Activated CD4-positive, alpha-beta T cell treated with anti-CD3 and anti-CD28 coated beads, Interleukin-2, amount 10 ng/mL, durations not matched to agents 24 days and 14 days (primary cell): Measurements from ENCODE around the gene VPS52. TPM values are rescaled to one million over a fixed set of nuclear protein-coding genes. Genes with fewer than 3 reads are reported as not detected.
"Not testable (repeated sequence)": the region's sequence is repeated elsewhere in the genome, so short reads cannot be mapped to it uniquely, and the experiment has no call there.

ENCODE experiments used
- DNase-seq: peaks from one replicate; pipeline ENCODE4 v3.0.0; 2022
- H3K27ac Mint-ChIP-seq: one replicate; pipeline ENCODE4 v1.8.0; 2022; ENCODE audit warnings: mild to moderate bottlenecking, mixed read lengths
- H3K27me3 Mint-ChIP-seq: one replicate; pipeline ENCODE4 v1.8.0; 2022; ENCODE audit warnings: mixed read lengths
- H3K36me3 Mint-ChIP-seq: one replicate; pipeline ENCODE4 v1.8.0; 2022; ENCODE audit warnings: low read depth, mild to moderate bottlenecking, mixed read lengths
- H3K4me1 Mint-ChIP-seq: one replicate; pipeline ENCODE4 v1.8.0; 2021; ENCODE audit warnings: mixed read lengths
- H3K4me3 Mint-ChIP-seq: one replicate; pipeline ENCODE4 v1.8.0; 2022; ENCODE audit warnings: mild to moderate bottlenecking, moderate library complexity, mixed read lengths
- H3K9me3 Mint-ChIP-seq: one replicate; pipeline ENCODE4 v1.8.0; 2021; ENCODE audit warnings: mixed read lengths
- intact Hi-C: fragments of 100-400 bp; cut with micrococcal nuclease; formaldehyde crosslinking; loops from one replicate; pipeline ENCODE4 v1.15.1; 2023
- total RNA-seq: library from RNA; stranded (reverse); gene quantifications from 2 replicates; pipeline ENCODE4 v1.2.3, GENCODE V29; 2022

Gene VPS52
- total RNA-seq, 1 donor from 2014 or later = 64.9 TPM

- peaks cover 64% of the 10 kb centered on the region for H3K4me1 Mint-ChIP-seq
- H3K27me3 Mint-ChIP-seq = no peaks in the 10 kb centered on the region
- DNase-seq = no peak
- H3K36me3 Mint-ChIP-seq = peaks cover 75% of the 10 kb centered on the region
- intact Hi-C loops = loop anchor here (10.0 kb wide), 2 partner anchors 141 to 429 kb away; partner anchors contain the start of genes CUTA, PHF1 and PSMB8
- no peaks in the 10 kb centered on the region for H3K9me3 Mint-ChIP-seq
- peak overlapping the region; percentile 98 for H3K27ac Mint-ChIP-seq
- H3K4me3 Mint-ChIP-seq = peak overlapping the region; percentile 94
Observed at GRCh38 chr6:33273129-33273923, 1.6 kb upstream of the VPS52 start.

- H3K27me3 Mint-ChIP-seq = no peaks in the 10 kb centered on the region
- no peak for DNase-seq
- no peaks in the 10 kb centered on the region for H3K9me3 Mint-ChIP-seq
- peaks cover 78% of the 10 kb centered on the region for H3K36me3 Mint-ChIP-seq
- peaks cover 58% of the 10 kb centered on the region for H3K4me1 Mint-ChIP-seq
- H3K27ac Mint-ChIP-seq = peak overlapping the region; percentile 98
- H3K4me3 Mint-ChIP-seq = peak overlapping the region; percentile 94
- intact Hi-C loops = loop anchor here (10.0 kb wide), 2 partner anchors 142 to 428 kb away; partner anchors contain the start of genes CUTA, PHF1 and PSMB8
Observed at GRCh38 chr6:33272275-33273128, 826 bp upstream of the VPS52 start.

GRCh38 chr6:33271117-33271467 is 584 bp downstream of the VPS52 start:
- H3K4me1 Mint-ChIP-seq = peaks cover 48% of the 10 kb centered on the region
- H3K4me3 Mint-ChIP-seq = peak overlapping the region; percentile 94
- no peak for DNase-seq
- H3K36me3 Mint-ChIP-seq = peaks cover 80% of the 10 kb centered on the region
- no peaks in the 10 kb centered on the region for H3K9me3 Mint-ChIP-seq
- no peaks in the 10 kb centered on the region for H3K27me3 Mint-ChIP-seq
- peak overlapping the region; percentile 98 for H3K27ac Mint-ChIP-seq
- intact Hi-C loops = loop anchor here (1.0 to 10.0 kb wide), 9 partner anchors 18 to 1408 kb away; partner anchors contain the start of genes CUTA, NEU1, PFDN6 and PHF1

- Mint-ChIP-seq H3K9me3 (no peaks in the 10 kb centered on the region), H3K27ac (no peak overlapping the region), H3K27me3 (no peaks in the 10 kb centered on the region), H3K36me3 (peaks cover 74% of the 10 kb centered on the region), H3K4me3 (no peak overlapping the region), H3K4me1 (peaks cover 3% of the 10 kb centered on the region)
- no peak for DNase-seq
- intact Hi-C loops = no loop called here
Observed at GRCh38 chr6:33264015-33264414, 7.7 kb downstream of the VPS52 start.

GRCh38 chr6:33262490-33262889 is 9.2 kb downstream of the VPS52 start:
- H3K9me3 Mint-ChIP-seq, H3K27me3 Mint-ChIP-seq, intact Hi-C loops, H3K27ac Mint-ChIP-seq, H3K4me3 Mint-ChIP-seq, H3K4me1 Mint-ChIP-seq, DNase-seq: not testable (repeated sequence)
- peaks cover 69% of the 10 kb centered on the region for H3K36me3 Mint-ChIP-seq

- peaks cover 46% of the 10 kb centered on the region for H3K36me3 Mint-ChIP-seq
- no peak for DNase-seq
- intact Hi-C loops = no loop called here
- H3K27me3 Mint-ChIP-seq = no peaks in the 10 kb centered on the region
- H3K9me3 Mint-ChIP-seq = no peaks in the 10 kb centered on the region
- no peak overlapping the region for H3K27ac Mint-ChIP-seq
- no peak overlapping the region for H3K4me3 Mint-ChIP-seq
- no peaks in the 10 kb centered on the region for H3K4me1 Mint-ChIP-seq
Observed at GRCh38 chr6:33259032-33259431, 12.6 kb downstream of the VPS52 start.

GRCh38 chr6:33254591-33254990 is 17.1 kb downstream of the VPS52 start:
- no peak overlapping the region for H3K4me3 Mint-ChIP-seq
- intact Hi-C loops = no loop called here
- H3K27me3 Mint-ChIP-seq = no peaks in the 10 kb centered on the region
- H3K9me3 Mint-ChIP-seq = no peaks in the 10 kb centered on the region
- peaks cover 23% of the 10 kb centered on the region for H3K4me1 Mint-ChIP-seq
- peaks cover 42% of the 10 kb centered on the region for H3K36me3 Mint-ChIP-seq
- DNase-seq = no peak
- H3K27ac Mint-ChIP-seq = no peak overlapping the region

- peaks cover 37% of the 10 kb centered on the region for H3K36me3 Mint-ChIP-seq
- peaks cover 34% of the 10 kb centered on the region for H3K4me1 Mint-ChIP-seq
- H3K27ac Mint-ChIP-seq = no peak overlapping the region
- DNase-seq = no peak
- no peaks in the 10 kb centered on the region for H3K27me3 Mint-ChIP-seq
- no peak overlapping the region for H3K4me3 Mint-ChIP-seq
- intact Hi-C loops = no loop called here
- H3K9me3 Mint-ChIP-seq = no peaks in the 10 kb centered on the region
Observed at GRCh38 chr6:33252759-33253158, 18.9 kb downstream of the VPS52 start.

- DNase-seq = no peak
- Mint-ChIP-seq H3K4me1 (peaks cover 34% of the 10 kb centered on the region), H3K4me3 (peak overlapping the region; percentile 35), H3K36me3 (peaks cover 35% of the 10 kb centered on the region), H3K27ac (peak overlapping the region; percentile 55), H3K9me3 (no peaks in the 10 kb centered on the region), H3K27me3 (peaks cover 3% of the 10 kb centered on the region)
- intact Hi-C loops = no loop called here
Observed at GRCh38 chr6:33251395-33252012, 20.2 kb downstream of the VPS52 start.

- Mint-ChIP-seq H3K4me3 (peak overlapping the region; percentile 91), H3K4me1 (peaks cover 34% of the 10 kb centered on the region), H3K36me3 (peaks cover 34% of the 10 kb centered on the region), H3K9me3 (no peaks in the 10 kb centered on the region), H3K27me3 (peaks cover 4% of the 10 kb centered on the region), H3K27ac (peak overlapping the region; percentile 94)
- DNase-seq = no peak
- intact Hi-C loops = no loop called here
Observed at GRCh38 chr6:33250731-33251130, 20.9 kb downstream of the VPS52 start.

GRCh38 chr6:33249732-33250630 is 21.7 kb downstream of the VPS52 start:
- intact Hi-C loops = loop anchor here (1.0 to 2.0 kb wide), 6 partner anchors 21 to 235 kb away; partner anchors contain the start of genes B3GALT4, RXRB, SLC39A7 and VPS52

GRCh38 chr6:33248932-33249731 is 22.5 kb downstream of the VPS52 start:
- intact Hi-C loops = loop anchor here (1.0 to 2.0 kb wide), 10 partner anchors 22 to 234 kb away; partner anchors contain the start of genes B3GALT4, RING1, RXRB and SLC39A7
- peak overlapping the region; percentile 94 for H3K27ac Mint-ChIP-seq

More at GRCh38 chr6:33249732-33250630, 21.7 kb downstream of the VPS52 start:
- Mint-ChIP-seq H3K9me3 (no peaks in the 10 kb centered on the region), H3K36me3 (peaks cover 31% of the 10 kb centered on the region), H3K27ac (peak overlapping the region; percentile 94), H3K27me3 (peaks cover 4% of the 10 kb centered on the region), H3K4me1 (peaks cover 34% of the 10 kb centered on the region), H3K4me3 (peak overlapping the region; percentile 91)
- DNase-seq = no peak

More at GRCh38 chr6:33248932-33249731, 22.5 kb downstream of the VPS52 start:
- H3K4me1 Mint-ChIP-seq = peaks cover 34% of the 10 kb centered on the region
- peak overlapping the region; percentile 91 for H3K4me3 Mint-ChIP-seq
- H3K36me3 Mint-ChIP-seq = peaks cover 31% of the 10 kb centered on the region
- H3K27me3 Mint-ChIP-seq = peaks cover 4% of the 10 kb centered on the region
- H3K9me3 Mint-ChIP-seq = no peaks in the 10 kb centered on the region
- DNase-seq = peak; percentile 98
